Amniotic epithelial cell (primary cell): ENCODE results near the gene RGS10.

ENCODE experiments used
- DNase-seq: peaks from one replicate; pipeline ENCODE4 v3.0.0-alpha.2; 2010; ENCODE audit warnings: low read depth

Gene RGS10

GRCh38 chr10:119496273-119496672 lies 46.2 kb downstream of the RGS10 start:
- no peak for DNase-seq

GRCh38 chr10:119495545-119495944 lies 47.0 kb downstream of the RGS10 start:
- DNase-seq = no peak

GRCh38 chr10:119495021-119495505 lies 47.5 kb downstream of the RGS10 start:
- no peak for DNase-seq

- DNase-seq = peak; percentile 9
These were observed 48.1 kb downstream of the RGS10 start for GRCh38 chr10:119494236-119495020.

GRCh38 chr10:119493155-119493554 lies 49.4 kb downstream of the RGS10 start:
- DNase-seq = no peak

- DNase-seq = no peak
These were observed 50.4 kb downstream of the RGS10 start for GRCh38 chr10:119491966-119492757.

- no peak for DNase-seq
These were observed 52.6 kb downstream of the RGS10 start for GRCh38 chr10:119489991-119490326.

- no peak for DNase-seq
These were observed 53.8 kb downstream of the RGS10 start for GRCh38 chr10:119488675-119489074.

- DNase-seq = no peak
These were observed 58.7 kb downstream of the RGS10 start for GRCh38 chr10:119483839-119484238.

GRCh38 chr10:119483001-119483400 lies 59.5 kb downstream of the RGS10 start:
- DNase-seq = no peak

- DNase-seq = no peak
These were observed 60.6 kb downstream of the RGS10 start for GRCh38 chr10:119481781-119482426.

- DNase-seq = no peak
These were observed 61.9 kb downstream of the RGS10 start for GRCh38 chr10:119480667-119481066.

GRCh38 chr10:119479532-119479931 lies 63.0 kb downstream of the RGS10 start:
- DNase-seq = no peak

- no peak for DNase-seq
These were observed 63.6 kb downstream of the RGS10 start for GRCh38 chr10:119478811-119479341.

- DNase-seq = no peak
These were observed 64.3 kb downstream of the RGS10 start for GRCh38 chr10:119478111-119478802.

GRCh38 chr10:119477444-119477843 lies 65.1 kb downstream of the RGS10 start:
- no peak for DNase-seq

GRCh38 chr10:119474606-119475005 lies 67.9 kb downstream of the RGS10 start:
- no peak for DNase-seq

GRCh38 chr10:119473771-119474170 lies 68.7 kb downstream of the RGS10 start:
- DNase-seq = no peak

- no peak for DNase-seq
These were observed 71.4 kb downstream of the RGS10 start for GRCh38 chr10:119470920-119471702.

- no peak for DNase-seq
These were observed 72.7 kb downstream of the RGS10 start for GRCh38 chr10:119469846-119470245.

GRCh38 chr10:119469325-119469707 lies 73.2 kb downstream of the RGS10 start:
- no peak for DNase-seq
